SU-DHL-6 (cell line): ENCODE measurements around the gene RPS27L.

Experiments used
- EZH2phosphoT487 ChIP-seq: fragments of 200-600 bp; sonication (generic), shearing (Covaris generic); conservative IDR thresholded peaks from 2 replicates; pipeline ENCODE4 v1.6.1; 2018; ENCODE audit warnings: mild to moderate bottlenecking, antibody characterized with exemption, low read length, moderate library complexity, mixed read lengths
- TF ChIP-seq, protein P1 (sequence below): fragments of 200-600 bp; sonication (generic); IDR thresholded peaks from one replicate; pipeline ENCODE4 v1.5.1; 2017; ENCODE audit warnings: antibody characterized with exemption, mild to moderate bottlenecking, low read length, moderate library complexity; ENCODE audit not compliant: insufficient read depth, poor library complexity, severe bottlenecking

DNA sequence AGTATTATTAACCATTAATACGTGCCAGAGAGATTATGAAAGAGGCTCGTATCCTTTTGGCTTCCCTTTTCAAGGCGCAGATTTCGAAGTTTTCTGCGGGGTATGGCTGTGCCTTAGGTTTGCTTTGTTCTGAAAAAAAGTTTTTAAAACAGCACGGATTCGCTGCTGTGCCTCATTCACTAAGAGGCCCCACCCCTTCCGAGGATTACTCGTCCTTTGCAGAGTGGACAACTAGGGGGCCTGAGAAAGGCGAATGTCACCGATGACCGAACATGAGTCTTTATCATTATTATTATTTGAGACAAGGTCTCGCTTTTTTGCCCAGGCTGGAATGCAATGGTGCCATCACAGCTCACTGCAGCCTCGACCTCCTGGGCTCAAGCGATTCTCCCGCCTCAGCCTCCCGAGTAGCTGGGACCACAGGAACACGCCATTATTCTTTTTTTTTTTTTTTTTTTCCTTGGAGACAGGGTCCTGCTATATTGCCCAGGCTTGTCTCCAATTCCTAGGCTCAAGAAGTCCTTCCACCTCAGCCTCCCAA, 684 bp upstream of the RPS27L start:
- TF ChIP-seq, protein P1, sequence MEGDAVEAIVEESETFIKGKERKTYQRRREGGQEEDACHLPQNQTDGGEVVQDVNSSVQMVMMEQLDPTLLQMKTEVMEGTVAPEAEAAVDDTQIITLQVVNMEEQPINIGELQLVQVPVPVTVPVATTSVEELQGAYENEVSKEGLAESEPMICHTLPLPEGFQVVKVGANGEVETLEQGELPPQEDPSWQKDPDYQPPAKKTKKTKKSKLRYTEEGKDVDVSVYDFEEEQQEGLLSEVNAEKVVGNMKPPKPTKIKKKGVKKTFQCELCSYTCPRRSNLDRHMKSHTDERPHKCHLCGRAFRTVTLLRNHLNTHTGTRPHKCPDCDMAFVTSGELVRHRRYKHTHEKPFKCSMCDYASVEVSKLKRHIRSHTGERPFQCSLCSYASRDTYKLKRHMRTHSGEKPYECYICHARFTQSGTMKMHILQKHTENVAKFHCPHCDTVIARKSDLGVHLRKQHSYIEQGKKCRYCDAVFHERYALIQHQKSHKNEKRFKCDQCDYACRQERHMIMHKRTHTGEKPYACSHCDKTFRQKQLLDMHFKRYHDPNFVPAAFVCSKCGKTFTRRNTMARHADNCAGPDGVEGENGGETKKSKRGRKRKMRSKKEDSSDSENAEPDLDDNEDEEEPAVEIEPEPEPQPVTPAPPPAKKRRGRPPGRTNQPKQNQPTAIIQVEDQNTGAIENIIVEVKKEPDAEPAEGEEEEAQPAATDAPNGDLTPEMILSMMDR: no peak
- no peak for TF ChIP-seq EZH2phosphoT487
